SK-N-MC (cell line): ENCODE measurements around the gene MARCHF4.

Experiments
- EZH2 ChIP-seq: fragments of 200-600 bp; sonication (generic); IDR thresholded peaks from one replicate; pipeline ENCODE4 v1.6.1; 2017; ENCODE audit warnings: antibody characterized with exemption
- POLR2AphosphoS5 ChIP-seq: IDR thresholded peaks from 2 replicates; pipeline ENCODE4 v1.6.1; 2012; ENCODE audit warnings: mild to moderate bottlenecking, low read depth, low read length, borderline replicate concordance

GRCh38 chr2:216369821-216370220 lies 2.5 kb downstream of the MARCHF4 start:
- TF ChIP-seq EZH2, result no peak
- no peak for TF ChIP-seq POLR2AphosphoS5
